Measurements from ENCODE around the gene ENPP4.
"Not testable (repeated sequence)": the region's sequence is repeated elsewhere in the genome, so short reads cannot be mapped to it uniquely, and the experiment has no call there.

DNA sequence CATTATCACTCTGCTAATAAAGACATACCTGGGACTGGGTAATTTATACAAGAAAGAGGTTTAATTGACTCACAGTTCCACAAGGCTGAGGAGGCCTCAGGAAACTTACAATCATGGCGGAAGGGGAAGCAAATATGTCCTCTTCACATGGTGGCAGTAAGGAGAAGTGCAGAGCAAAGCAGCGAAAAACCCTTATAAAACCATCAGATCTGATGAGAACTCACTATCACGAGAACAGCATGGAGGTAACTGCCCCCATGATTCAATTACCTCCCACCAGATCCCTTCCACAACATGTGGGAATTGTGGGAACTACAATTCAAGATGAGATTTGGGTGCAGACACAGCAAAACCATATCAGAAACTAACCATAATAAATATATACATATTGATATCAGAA is 19.3 kb downstream of the ENPP4 start:
- TF ChIP-seq ZNF274 (IDR thresholded peaks at IDR 0.05; ENCODE audit: low read depth, low read length); YY1 (IDR thresholded peaks at IDR 0.05; ENCODE audit: insufficient read depth, insufficient read length): not testable (repeated sequence)

Measured in NT2/D1 (cell line).